ENCODE data around the gene CXCL16.
"Not testable (repeated sequence)": the region's sequence is repeated elsewhere in the genome, so short reads cannot be mapped to it uniquely, and the experiment has no call there.

The CXCL16 gene

GRCh38 chr17:4720787-4721186 lies 18.9 kb downstream of the CXCL16 start:
- DNase-seq: no peak

GRCh38 chr17:4719684-4720221 lies 20.0 kb downstream of the CXCL16 start:
- no peak for DNase-seq

- DNase-seq: no peak
These were observed 20.6 kb downstream of the CXCL16 start for GRCh38 chr17:4719146-4719545.

GRCh38 chr17:4718276-4718675 lies 21.5 kb downstream of the CXCL16 start:
- no peak for DNase-seq

GRCh38 chr17:4717791-4718190 lies 21.9 kb downstream of the CXCL16 start:
- DNase-seq: no peak

- DNase-seq: no peak
These were observed 23.6 kb downstream of the CXCL16 start for GRCh38 chr17:4716081-4716480.

GRCh38 chr17:4715063-4715744 lies 24.5 kb downstream of the CXCL16 start:
- peak; percentile 77 for DNase-seq

- not testable (repeated sequence) for DNase-seq
These were observed 25.2 kb downstream of the CXCL16 start for GRCh38 chr17:4714340-4715062.

GRCh38 chr17:4712526-4712925 lies 27.2 kb downstream of the CXCL16 start:
- no peak for DNase-seq

- DNase-seq: no peak
These were observed 28.0 kb downstream of the CXCL16 start for GRCh38 chr17:4711661-4712181.

- DNase-seq: peak; percentile 68
These were observed 28.8 kb downstream of the CXCL16 start for GRCh38 chr17:4710693-4711634.

GRCh38 chr17:4709794-4710692 lies 29.7 kb downstream of the CXCL16 start, which contains the start of gene ARRB2:
Gene ARRB2, plus strand, starts transcription at chr17:4710632. Its CDS starts 90 bp downstream, at chr17:4710722.
- DNase-seq: peak; percentile 98

GRCh38 chr17:4708436-4708835 lies 31.3 kb downstream of the CXCL16 start:
- DNase-seq: peak; percentile 68

GRCh38 chr17:4706121-4706520 lies 33.6 kb downstream of the CXCL16 start:
- DNase-seq: no peak

- no peak for DNase-seq
These were observed 34.7 kb downstream of the CXCL16 start for GRCh38 chr17:4704991-4705390.

GRCh38 chr17:4704574-4704907 lies 35.2 kb downstream of the CXCL16 start:
- not testable (repeated sequence) for DNase-seq

- no peak for DNase-seq
These were observed 36.4 kb downstream of the CXCL16 start for GRCh38 chr17:4703330-4703691.

GRCh38 chr17:4701116-4701515 lies 38.6 kb downstream of the CXCL16 start:
- DNase-seq: no peak

GRCh38 chr17:4699401-4700056 lies 40.2 kb downstream of the CXCL16 start:
- DNase-seq: not testable (repeated sequence)

GRCh38 chr17:4696437-4696805 lies 43.3 kb downstream of the CXCL16 start:
- no peak for DNase-seq

GRCh38 chr17:4693416-4693815 lies 46.3 kb downstream of the CXCL16 start:
- DNase-seq: no peak

Measured in activated CD8-positive, alpha-beta memory T cell treated with anti-CD3 and anti-CD28 coated beads, Interleukin-2, amount 50 U/mL, for 48 hours (primary cell).